ENCODE measurements around the gene CTTN.

Gene CTTN

DNA sequence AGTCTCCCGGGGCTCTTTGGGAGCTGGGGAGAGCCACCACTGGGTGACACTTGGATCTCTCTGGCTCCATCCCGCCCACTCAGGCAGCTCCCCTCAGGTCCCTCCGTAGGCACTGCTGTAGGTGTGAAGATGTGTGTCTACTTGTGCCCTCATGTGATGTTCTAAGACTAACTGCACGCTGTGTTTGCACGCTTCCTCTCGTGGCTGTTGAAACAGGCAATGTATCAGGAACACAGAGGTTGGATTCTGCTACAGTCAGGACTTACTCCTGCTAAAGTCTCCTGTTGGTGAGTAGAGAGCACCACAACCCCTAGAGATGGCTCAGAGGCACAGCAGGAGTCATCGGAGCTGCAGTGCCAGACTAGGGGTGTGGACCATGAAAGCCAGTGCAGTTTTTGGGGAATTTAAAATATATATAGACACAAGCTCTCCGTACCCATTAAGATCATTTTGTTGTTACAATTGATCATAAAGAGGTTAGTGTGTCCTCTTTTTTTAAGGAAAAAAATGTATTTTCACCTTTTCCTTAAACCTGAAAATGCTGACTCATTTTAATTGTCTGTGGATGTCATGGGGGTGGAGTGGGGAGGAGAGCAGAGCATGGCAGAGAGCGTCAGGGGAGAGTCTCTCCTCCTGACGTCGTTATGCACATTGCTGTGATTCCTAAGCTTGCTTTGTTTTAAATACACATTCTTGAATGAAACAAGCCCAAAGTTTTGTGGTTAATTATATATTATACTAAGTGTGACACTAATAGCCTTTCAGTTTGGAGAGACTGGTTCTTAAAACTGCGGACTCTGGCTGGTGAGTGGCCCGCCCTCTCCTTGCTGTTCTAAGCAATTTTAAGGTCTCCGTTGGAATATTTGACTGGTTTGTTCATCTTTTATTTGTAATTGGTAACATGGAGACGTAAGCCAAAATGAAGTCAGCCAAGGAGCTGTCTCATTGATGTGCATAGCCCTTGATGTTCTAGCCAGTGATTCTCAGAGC lies 16.2 kb upstream of the CTTN start:
- no peak overlapping the region for H3K4me2 ChIP-seq (ENCODE audit: low read length)
- H3K4me1 ChIP-seq (ENCODE audit: control insufficient read depth, low read depth, low read length): peaks cover 7% of the 10 kb centered on the region
- H3K27ac ChIP-seq (ENCODE audit: low read depth, low read length): no peak overlapping the region
- peaks cover 3% of the 10 kb centered on the region for H3K79me1 ChIP-seq (ENCODE audit: low read length)
- H4K5ac ChIP-seq (ENCODE audit: low read length): no peak overlapping the region
- peaks cover 7% of the 10 kb centered on the region for H3K36me3 ChIP-seq (ENCODE audit: control insufficient read depth, insufficient read depth, low read length)
- H2BK15ac ChIP-seq (replicated peaks; ENCODE audit: low read depth): no peak overlapping the region
- DNase-seq: peak; percentile 89
- WGBS (ENCODE audit: extremely low coverage, insufficient coverage, low lambda C conversion rate): no CpG with 5 or more reads among the region's 15 CpGs
- H4K8ac ChIP-seq (ENCODE audit: low read depth, low read length): no peak overlapping the region
- H3K23ac ChIP-seq (ENCODE audit: low read length): no peak overlapping the region
- no peak overlapping the region for H2BK5ac ChIP-seq (ENCODE audit: low read length)
- no peak overlapping the region for H3K9ac ChIP-seq (ENCODE audit: low read length)
- peak overlapping the region; percentile 45 for H3K56ac ChIP-seq (ENCODE audit: low read length)
- no peak overlapping the region for H2BK120ac ChIP-seq (ENCODE audit: low read depth, low read length)
- no peak overlapping the region for H2AK5ac ChIP-seq (ENCODE audit: low read length)
- no peak overlapping the region for H3K4me3 ChIP-seq (ENCODE audit: low read length)
- no peak overlapping the region for H3K18ac ChIP-seq (ENCODE audit: low read length)
- no peaks in the 10 kb centered on the region for H3K27me3 ChIP-seq (ENCODE audit: insufficient read depth, low read length, poor library complexity)
- no peak overlapping the region for H3K4ac ChIP-seq (ENCODE audit: low read depth, low read length)
- no peaks in the 10 kb centered on the region for H3K79me2 ChIP-seq (ENCODE audit: control insufficient read depth, insufficient read depth, low read length)

- no peak overlapping the region for H3K27ac ChIP-seq (ENCODE audit: low read depth, low read length)
- H3K4me2 ChIP-seq (ENCODE audit: low read length): no peak overlapping the region
- H3K79me1 ChIP-seq (ENCODE audit: low read length): peaks cover 3% of the 10 kb centered on the region
- H3K79me2 ChIP-seq (ENCODE audit: control insufficient read depth, insufficient read depth, low read length): no peaks in the 10 kb centered on the region
- H2AK5ac ChIP-seq (ENCODE audit: low read length): no peak overlapping the region
- no CpG with 5 or more reads among the region's 11 CpGs for WGBS (ENCODE audit: extremely low coverage, insufficient coverage, low lambda C conversion rate)
- no peak overlapping the region for H3K9ac ChIP-seq (ENCODE audit: low read length)
- H3K27me3 ChIP-seq (ENCODE audit: insufficient read depth, low read length, poor library complexity): no peaks in the 10 kb centered on the region
- DNase-seq: no peak
- H3K18ac ChIP-seq (ENCODE audit: low read length): no peak overlapping the region
- no peak overlapping the region for H2BK15ac ChIP-seq (replicated peaks; ENCODE audit: low read depth)
- no peak overlapping the region for H3K4ac ChIP-seq (ENCODE audit: low read depth, low read length)
- H3K4me1 ChIP-seq (ENCODE audit: control insufficient read depth, low read depth, low read length): peaks cover 7% of the 10 kb centered on the region
- no peak overlapping the region for H4K5ac ChIP-seq (ENCODE audit: low read length)
- H3K4me3 ChIP-seq (ENCODE audit: low read length): no peak overlapping the region
- H3K36me3 ChIP-seq (ENCODE audit: control insufficient read depth, insufficient read depth, low read length): peaks cover 4% of the 10 kb centered on the region
- no peak overlapping the region for H4K8ac ChIP-seq (ENCODE audit: low read depth, low read length)
- H3K56ac ChIP-seq (ENCODE audit: low read length): no peak overlapping the region
- no peak overlapping the region for H2BK120ac ChIP-seq (ENCODE audit: low read depth, low read length)
- no peak overlapping the region for H3K23ac ChIP-seq (ENCODE audit: low read length)
- H2BK5ac ChIP-seq (ENCODE audit: low read length): no peak overlapping the region
These were observed 14.4 kb upstream of the CTTN start for GRCh38 chr11:70383664-70384565.

- Histone ChIP-seq H3K4me3 (ENCODE audit: low read length) (no peak overlapping the region), H3K79me2 (ENCODE audit: control insufficient read depth, insufficient read depth, low read length) (no peaks in the 10 kb centered on the region), H3K4me2 (ENCODE audit: low read length) (no peak overlapping the region), H3K27ac (ENCODE audit: low read depth, low read length) (no peak overlapping the region), H2BK15ac (replicated peaks; ENCODE audit: low read depth) (no peak overlapping the region), H3K56ac (ENCODE audit: low read length) (no peak overlapping the region), H3K36me3 (ENCODE audit: control insufficient read depth, insufficient read depth, low read length) (peaks cover 3% of the 10 kb centered on the region), H3K27me3 (ENCODE audit: insufficient read depth, low read length, poor library complexity) (no peaks in the 10 kb centered on the region), H3K4ac (ENCODE audit: low read depth, low read length) (no peak overlapping the region), H3K9ac (ENCODE audit: low read length) (no peak overlapping the region), H2BK5ac (ENCODE audit: low read length) (no peak overlapping the region), H3K4me1 (ENCODE audit: control insufficient read depth, low read depth, low read length) (peaks cover 7% of the 10 kb centered on the region), H4K8ac (ENCODE audit: low read depth, low read length) (no peak overlapping the region), H2BK120ac (ENCODE audit: low read depth, low read length) (no peak overlapping the region), H3K18ac (ENCODE audit: low read length) (no peak overlapping the region), H4K5ac (ENCODE audit: low read length) (no peak overlapping the region), H2AK5ac (ENCODE audit: low read length) (no peak overlapping the region), H3K23ac (ENCODE audit: low read length) (no peak overlapping the region), H3K79me1 (ENCODE audit: low read length) (peaks cover 3% of the 10 kb centered on the region)
- WGBS (ENCODE audit: extremely low coverage, insufficient coverage, low lambda C conversion rate): no CpG with 5 or more reads among the region's 18 CpGs
- DNase-seq: no peak
These were observed 13.7 kb upstream of the CTTN start for GRCh38 chr11:70384566-70385152.

- Histone ChIP-seq H3K79me1 (ENCODE audit: low read length) (peaks cover 3% of the 10 kb centered on the region), H3K23ac (ENCODE audit: low read length) (no peak overlapping the region), H3K4me3 (ENCODE audit: low read length) (no peak overlapping the region), H2BK15ac (replicated peaks; ENCODE audit: low read depth) (no peak overlapping the region), H3K4me2 (ENCODE audit: low read length) (no peak overlapping the region), H3K4me1 (ENCODE audit: control insufficient read depth, low read depth, low read length) (peaks cover 2% of the 10 kb centered on the region), H4K8ac (ENCODE audit: low read depth, low read length) (no peak overlapping the region), H2BK120ac (ENCODE audit: low read depth, low read length) (no peak overlapping the region), H4K5ac (ENCODE audit: low read length) (no peak overlapping the region), H3K27ac (ENCODE audit: low read depth, low read length) (no peak overlapping the region), H3K4ac (ENCODE audit: low read depth, low read length) (no peak overlapping the region), H2AK5ac (ENCODE audit: low read length) (no peak overlapping the region), H2BK5ac (ENCODE audit: low read length) (no peak overlapping the region), H3K36me3 (ENCODE audit: control insufficient read depth, insufficient read depth, low read length) (peaks cover 3% of the 10 kb centered on the region), H3K79me2 (ENCODE audit: control insufficient read depth, insufficient read depth, low read length) (no peaks in the 10 kb centered on the region), H3K56ac (ENCODE audit: low read length) (no peak overlapping the region), H3K18ac (ENCODE audit: low read length) (no peak overlapping the region), H3K9ac (ENCODE audit: low read length) (no peak overlapping the region), H3K27me3 (ENCODE audit: insufficient read depth, low read length, poor library complexity) (no peaks in the 10 kb centered on the region)
- no peak for DNase-seq
- no CpG with 5 or more reads among the region's 4 CpGs for WGBS (ENCODE audit: extremely low coverage, insufficient coverage, low lambda C conversion rate)
These were observed 10.8 kb upstream of the CTTN start for GRCh38 chr11:70387564-70387963.

- Histone ChIP-seq H3K4me2 (ENCODE audit: low read length) (no peak overlapping the region), H3K79me2 (ENCODE audit: control insufficient read depth, insufficient read depth, low read length) (no peaks in the 10 kb centered on the region), H3K4me1 (ENCODE audit: control insufficient read depth, low read depth, low read length) (no peaks in the 10 kb centered on the region), H3K27ac (ENCODE audit: low read depth, low read length) (no peak overlapping the region), H2AK5ac (ENCODE audit: low read length) (no peak overlapping the region), H3K79me1 (ENCODE audit: low read length) (peaks cover 8% of the 10 kb centered on the region), H2BK120ac (ENCODE audit: low read depth, low read length) (no peak overlapping the region), H2BK15ac (replicated peaks; ENCODE audit: low read depth) (no peak overlapping the region), H3K27me3 (ENCODE audit: insufficient read depth, low read length, poor library complexity) (no peaks in the 10 kb centered on the region), H3K4me3 (ENCODE audit: low read length) (no peak overlapping the region), H3K23ac (ENCODE audit: low read length) (no peak overlapping the region), H4K8ac (ENCODE audit: low read depth, low read length) (no peak overlapping the region), H4K5ac (ENCODE audit: low read length) (no peak overlapping the region), H3K9ac (ENCODE audit: low read length) (no peak overlapping the region), H2BK5ac (ENCODE audit: low read length) (no peak overlapping the region), H3K4ac (ENCODE audit: low read depth, low read length) (no peak overlapping the region), H3K36me3 (ENCODE audit: control insufficient read depth, insufficient read depth, low read length) (peaks cover 6% of the 10 kb centered on the region), H3K18ac (ENCODE audit: low read length) (no peak overlapping the region), H3K56ac (ENCODE audit: low read length) (no peak overlapping the region)
- no peak for DNase-seq
- WGBS (ENCODE audit: extremely low coverage, insufficient coverage, low lambda C conversion rate): no CpG with 5 or more reads among the region's 6 CpGs
These were observed 9.1 kb upstream of the CTTN start for GRCh38 chr11:70389201-70389600.
